Measurements from ENCODE around the gene CCSER2. TPM values are rescaled to one million over a fixed set of nuclear protein-coding genes. Genes with fewer than 3 reads are reported as not detected.

CCSER2 gene
- polyA plus RNA-seq, 1 donor (not counting 4 experiments of a cell fraction or from before 2014, with no cell fraction given): 26.7 TPM

DNA sequence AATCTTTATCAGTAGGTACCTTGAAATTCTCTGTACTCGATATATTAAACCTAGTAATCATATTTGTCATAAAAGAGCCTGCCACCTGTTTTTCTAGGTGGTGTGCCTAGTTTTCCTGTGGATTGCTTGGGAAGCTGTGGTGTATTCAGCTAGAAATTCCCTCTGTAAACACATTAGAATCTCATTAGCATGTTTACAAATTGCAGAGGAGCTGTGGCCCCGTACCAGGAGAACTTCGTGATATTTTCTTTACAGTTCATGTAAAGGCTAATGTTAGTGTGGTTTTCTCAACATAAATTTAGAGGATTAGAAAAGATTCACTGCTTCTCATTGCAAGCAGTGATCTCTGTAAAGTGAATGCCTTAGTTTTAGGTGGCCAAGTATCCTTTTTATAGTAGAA lies 144.7 kb downstream of the CCSER2 start:
- peaks cover 6% of the 10 kb centered on the region for H3K4me1 ChIP-seq (ENCODE audit: control insufficient read depth, extremely low read depth, insufficient read depth, low read length)
- peaks cover 0 to 2% of the 10 kb centered on the region in 2 experiments for H3K36me3 ChIP-seq (ENCODE audit: control insufficient read depth in 2 of 2, extremely low read depth in 1 of 2, insufficient read depth in 2 of 2, low read length in 2 of 2)
- H2AFZ ChIP-seq (ENCODE audit: control insufficient read depth, low read length): no peak overlapping the region
- no peak for DNase-seq (ENCODE audit: low read depth, low spot score)
- H4K20me1 ChIP-seq (ENCODE audit: control insufficient read depth, extremely low read depth, insufficient read depth, low read length): no peaks in the 10 kb centered on the region
- no peaks in the 10 kb centered on the region for H3K9me1 ChIP-seq (ENCODE audit: control insufficient read depth, extremely low read depth, insufficient read depth, low read length)
- TF ChIP-seq, protein P1, sequence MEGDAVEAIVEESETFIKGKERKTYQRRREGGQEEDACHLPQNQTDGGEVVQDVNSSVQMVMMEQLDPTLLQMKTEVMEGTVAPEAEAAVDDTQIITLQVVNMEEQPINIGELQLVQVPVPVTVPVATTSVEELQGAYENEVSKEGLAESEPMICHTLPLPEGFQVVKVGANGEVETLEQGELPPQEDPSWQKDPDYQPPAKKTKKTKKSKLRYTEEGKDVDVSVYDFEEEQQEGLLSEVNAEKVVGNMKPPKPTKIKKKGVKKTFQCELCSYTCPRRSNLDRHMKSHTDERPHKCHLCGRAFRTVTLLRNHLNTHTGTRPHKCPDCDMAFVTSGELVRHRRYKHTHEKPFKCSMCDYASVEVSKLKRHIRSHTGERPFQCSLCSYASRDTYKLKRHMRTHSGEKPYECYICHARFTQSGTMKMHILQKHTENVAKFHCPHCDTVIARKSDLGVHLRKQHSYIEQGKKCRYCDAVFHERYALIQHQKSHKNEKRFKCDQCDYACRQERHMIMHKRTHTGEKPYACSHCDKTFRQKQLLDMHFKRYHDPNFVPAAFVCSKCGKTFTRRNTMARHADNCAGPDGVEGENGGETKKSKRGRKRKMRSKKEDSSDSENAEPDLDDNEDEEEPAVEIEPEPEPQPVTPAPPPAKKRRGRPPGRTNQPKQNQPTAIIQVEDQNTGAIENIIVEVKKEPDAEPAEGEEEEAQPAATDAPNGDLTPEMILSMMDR (optimal IDR thresholded peaks at IDR 0.05 in 1 of 3, IDR thresholded peaks at IDR 0.05 in 1 of 3, conservative IDR thresholded peaks at IDR 0.05 in 1 of 3; ENCODE audit: extremely low read depth in 1 of 3, insufficient read depth in 2 of 3, low read length in 3 of 3): no peak
- TF ChIP-seq EZH2 (IDR thresholded peaks at IDR 0.05; ENCODE audit: low read length): no peak
- dilution Hi-C loops (cut with MboI; ENCODE audit: extremely low pct_ligation_motif_present, low sequenced_read_pairs): no loop called here
- no peaks in the 10 kb centered on the region for H3K27me3 ChIP-seq (ENCODE audit: control insufficient read depth, extremely low read depth, insufficient read depth, low read length)
- no peak overlapping the region for H3K4me2 ChIP-seq (ENCODE audit: control insufficient read depth, extremely low read depth, insufficient read depth, low read depth, low read length)
- H3K79me2 ChIP-seq (ENCODE audit: control insufficient read depth, insufficient read depth, low read length): no peaks in the 10 kb centered on the region
- H3K9ac ChIP-seq (ENCODE audit: control insufficient read depth, extremely low read depth, insufficient read depth, low read length): no peak overlapping the region
- no peaks in the 10 kb centered on the region for H3K9me3 ChIP-seq (ENCODE audit: control insufficient read depth, low read depth, low read length)
- no peak for FAIRE-seq
- no peak overlapping the region for H3K27ac ChIP-seq (ENCODE audit: control insufficient read depth, insufficient read depth, low read length)
- no peak overlapping the region for H3K4me3 ChIP-seq (ENCODE audit: control insufficient read depth in 2 of 3, extremely low read depth in 1 of 3, insufficient read depth in 2 of 3, low read depth in 1 of 3, low read length in 3 of 3)

DNA sequence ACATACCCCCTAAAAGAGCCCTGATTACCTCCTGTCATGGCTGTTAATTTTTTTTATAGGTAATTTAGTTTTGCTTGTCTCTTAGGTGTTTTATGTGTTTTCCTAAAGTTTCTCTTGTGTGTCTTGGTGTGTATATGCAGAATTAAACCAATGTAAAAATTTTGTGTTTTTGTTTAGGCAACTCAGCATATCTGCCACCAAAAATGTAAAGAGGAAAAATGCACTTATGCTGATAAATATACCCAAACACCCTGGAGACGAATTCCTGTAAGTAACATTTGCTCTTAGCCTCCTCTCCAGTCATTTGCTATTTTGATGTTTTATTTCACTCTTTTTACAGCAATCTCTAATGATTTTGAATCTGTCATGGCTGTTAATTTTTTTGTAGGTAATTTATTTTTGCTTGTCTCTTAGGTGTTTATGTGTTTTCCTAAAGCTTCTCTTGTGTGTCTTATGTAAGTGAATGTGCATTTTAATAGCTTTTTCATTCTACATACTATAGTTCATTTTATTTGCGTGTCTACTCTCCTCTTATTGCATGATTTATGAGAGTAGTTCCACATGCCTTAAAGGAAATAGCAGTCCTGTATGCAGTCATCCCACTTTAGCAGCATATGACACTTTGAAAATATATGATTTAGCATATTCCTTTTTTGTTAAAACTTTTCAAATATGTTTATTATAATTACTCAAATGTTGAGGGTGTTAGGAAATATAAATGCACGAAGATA lies 149.2 kb downstream of the CCSER2 start:
- no peaks in the 10 kb centered on the region for H4K20me1 ChIP-seq (ENCODE audit: control insufficient read depth, extremely low read depth, insufficient read depth, low read length)
- no peak for TF ChIP-seq EZH2 (IDR thresholded peaks at IDR 0.05; ENCODE audit: low read length)
- TF ChIP-seq, protein P1 (optimal IDR thresholded peaks at IDR 0.05 in 1 of 3, IDR thresholded peaks at IDR 0.05 in 1 of 3, conservative IDR thresholded peaks at IDR 0.05 in 1 of 3; ENCODE audit: extremely low read depth in 1 of 3, insufficient read depth in 2 of 3, low read length in 3 of 3): no peak
- H3K27me3 ChIP-seq (ENCODE audit: control insufficient read depth, extremely low read depth, insufficient read depth, low read length): no peaks in the 10 kb centered on the region
- H3K4me1 ChIP-seq (ENCODE audit: control insufficient read depth, extremely low read depth, insufficient read depth, low read length): peaks cover 5% of the 10 kb centered on the region
- no peak for FAIRE-seq
- DNase-seq (ENCODE audit: low read depth, low spot score): no peak
- H3K27ac ChIP-seq (ENCODE audit: control insufficient read depth, insufficient read depth, low read length): no peak overlapping the region
- H3K9ac ChIP-seq (ENCODE audit: control insufficient read depth, extremely low read depth, insufficient read depth, low read length): no peak overlapping the region
- H2AFZ ChIP-seq (ENCODE audit: control insufficient read depth, low read length): no peak overlapping the region
- H3K4me2 ChIP-seq (ENCODE audit: control insufficient read depth, extremely low read depth, insufficient read depth, low read depth, low read length): no peak overlapping the region
- no peaks in the 10 kb centered on the region for H3K9me1 ChIP-seq (ENCODE audit: control insufficient read depth, extremely low read depth, insufficient read depth, low read length)
- H3K9me3 ChIP-seq (ENCODE audit: control insufficient read depth, low read depth, low read length): no peaks in the 10 kb centered on the region
- H3K4me3 ChIP-seq (ENCODE audit: control insufficient read depth in 2 of 3, extremely low read depth in 1 of 3, insufficient read depth in 2 of 3, low read depth in 1 of 3, low read length in 3 of 3): no peak overlapping the region
- H3K36me3 ChIP-seq (ENCODE audit: control insufficient read depth in 2 of 2, extremely low read depth in 1 of 2, insufficient read depth in 2 of 2, low read length in 2 of 2): peaks cover 0 to 2% of the 10 kb centered on the region in 2 experiments
- dilution Hi-C loops (cut with MboI; ENCODE audit: extremely low pct_ligation_motif_present, low sequenced_read_pairs): no loop called here
- H3K79me2 ChIP-seq (ENCODE audit: control insufficient read depth, insufficient read depth, low read length): no peaks in the 10 kb centered on the region
